ENCODE data around the gene FBXW8.

Gene FBXW8

DNA sequence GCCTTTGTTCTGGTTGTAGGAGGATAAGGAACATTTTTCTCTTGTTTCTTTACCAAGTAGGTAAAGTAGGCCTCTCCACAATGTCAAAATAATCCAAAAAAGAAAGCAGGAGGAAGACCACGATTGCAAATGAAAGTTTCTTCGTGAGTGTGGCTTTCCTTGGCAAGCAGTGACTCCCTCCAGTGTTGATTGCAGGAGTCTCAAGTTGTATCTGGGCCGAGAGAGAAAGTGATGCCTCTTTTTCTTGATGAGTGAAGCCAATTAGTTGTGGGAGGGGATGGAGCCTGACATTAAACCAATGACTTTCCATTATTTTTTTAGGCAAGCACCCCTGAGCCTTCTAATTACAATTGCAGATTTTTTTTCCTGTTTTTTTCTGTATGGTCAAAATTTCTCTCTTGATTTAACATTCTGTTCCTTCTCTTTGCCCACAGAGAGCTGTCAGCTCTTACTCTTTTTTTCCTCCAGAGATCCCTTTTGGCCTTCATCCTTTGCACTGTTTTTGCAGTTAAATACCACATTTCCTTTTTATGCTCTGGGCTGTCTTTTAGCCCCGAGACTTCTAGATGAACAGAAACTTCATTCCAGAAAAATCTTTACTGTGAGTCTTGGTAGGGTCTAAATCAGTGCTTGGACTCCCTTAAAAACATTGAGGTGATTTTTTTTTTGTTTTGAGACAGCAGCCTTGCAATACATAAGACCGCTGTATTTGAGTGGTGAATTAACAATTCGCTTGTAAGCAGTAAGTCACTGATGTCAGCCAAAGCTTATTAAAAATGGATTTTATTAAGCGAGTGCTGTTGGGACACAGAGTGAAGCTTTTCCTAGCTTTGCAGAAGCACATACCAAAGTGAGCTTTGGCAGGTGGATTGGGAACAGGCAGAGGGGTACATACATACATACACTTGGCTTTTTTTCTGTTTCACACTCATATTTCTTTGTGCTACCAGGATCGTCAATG lies 15.8 kb downstream of the FBXW8 start:
- no peak for DNase-seq (ENCODE audit: low read depth)

DNA sequence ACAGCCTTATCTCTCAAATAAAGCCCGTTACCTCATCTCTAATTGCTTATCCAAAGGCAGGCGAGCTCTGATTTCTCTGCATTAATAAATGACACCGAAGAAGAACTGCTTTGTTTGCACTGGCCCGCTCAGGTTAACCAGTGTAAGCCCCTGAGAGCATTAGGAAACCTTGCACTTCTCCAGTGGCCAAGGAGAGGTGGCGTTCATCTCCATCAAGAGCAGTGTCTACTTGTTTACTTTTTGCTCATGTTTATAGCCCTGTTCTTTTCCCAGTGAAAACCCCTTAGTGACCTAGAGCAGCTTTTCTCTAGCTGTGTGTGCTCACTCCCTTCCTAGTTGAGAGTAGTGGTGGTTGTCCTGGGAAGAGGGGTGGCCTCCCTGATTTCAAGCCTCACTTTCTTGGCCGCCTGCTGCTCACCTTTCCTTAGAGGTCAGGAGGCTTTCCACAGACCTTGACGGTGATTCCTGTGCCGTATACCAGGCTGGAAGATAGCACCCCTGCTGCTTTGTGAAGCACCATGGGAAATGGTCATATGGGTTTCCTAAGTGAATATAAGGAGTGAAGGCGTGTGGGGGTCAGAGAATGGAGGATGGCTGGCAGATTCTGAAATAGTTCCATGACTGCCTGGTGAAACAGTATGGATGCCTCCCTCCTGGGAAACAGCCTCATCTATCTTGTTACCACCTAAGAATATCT lies 16.6 kb downstream of the FBXW8 start:
- no peak for DNase-seq (ENCODE audit: low read depth)

DNA sequence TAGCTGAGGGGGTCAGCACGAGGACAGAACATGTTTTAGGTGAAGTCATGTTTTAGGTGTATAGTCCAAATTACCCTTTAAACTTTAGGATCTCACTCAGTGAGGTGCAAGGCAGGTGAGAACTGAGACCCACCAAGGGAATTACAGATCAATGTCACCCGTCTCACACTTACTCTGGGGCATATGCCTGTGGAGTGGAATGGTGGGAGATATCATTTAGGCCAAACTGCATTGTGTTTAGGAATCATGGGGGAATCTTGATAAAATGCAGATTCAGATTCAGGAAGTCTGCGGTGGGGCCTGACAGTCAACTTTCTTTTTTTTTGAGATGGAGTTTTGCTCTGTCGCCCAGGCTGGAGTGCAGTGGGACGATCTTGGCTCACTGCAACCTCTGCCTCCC lies 17.8 kb downstream of the FBXW8 start:
- no peak for DNase-seq (ENCODE audit: low read depth)

DNA sequence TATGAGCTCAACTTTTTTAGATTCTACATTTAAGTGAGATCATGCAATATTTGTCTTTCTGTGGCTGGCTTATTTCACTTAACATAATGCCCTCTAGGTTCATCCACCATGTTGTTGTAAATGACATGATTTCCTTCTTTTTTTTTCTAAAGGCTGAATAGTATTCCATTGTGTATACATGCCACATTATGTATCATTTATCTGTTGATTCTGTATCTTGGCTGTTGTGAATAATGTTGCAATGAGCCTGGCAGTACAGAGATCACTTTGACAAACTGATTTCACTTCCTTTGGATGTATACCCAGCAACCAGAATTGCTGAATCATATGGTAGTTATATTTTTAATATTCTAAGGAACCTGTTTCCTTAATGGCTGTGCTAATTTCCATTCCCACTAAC lies 19.1 kb downstream of the FBXW8 start:
- DNase-seq (ENCODE audit: low read depth): no peak

DNA sequence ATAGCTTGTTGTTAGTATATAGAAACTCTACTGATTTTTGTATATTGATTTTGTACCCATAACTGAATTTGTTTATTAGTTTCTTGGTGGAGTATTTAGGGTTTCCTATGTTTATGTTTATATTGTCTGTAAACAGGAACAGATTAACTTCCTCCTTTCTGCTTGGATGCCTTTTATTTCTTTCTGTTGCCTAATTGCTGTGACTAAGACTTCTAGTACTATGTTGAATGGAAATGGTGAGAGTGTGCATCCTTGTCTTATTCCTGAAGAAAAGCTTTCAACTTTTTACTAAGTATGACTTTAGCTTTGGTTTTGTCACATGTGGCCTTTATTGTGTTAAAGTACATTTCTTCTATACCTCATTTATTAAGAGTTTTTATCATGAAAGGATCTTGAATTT lies 20.9 kb downstream of the FBXW8 start:
- DNase-seq (ENCODE audit: low read depth): no peak

DNA sequence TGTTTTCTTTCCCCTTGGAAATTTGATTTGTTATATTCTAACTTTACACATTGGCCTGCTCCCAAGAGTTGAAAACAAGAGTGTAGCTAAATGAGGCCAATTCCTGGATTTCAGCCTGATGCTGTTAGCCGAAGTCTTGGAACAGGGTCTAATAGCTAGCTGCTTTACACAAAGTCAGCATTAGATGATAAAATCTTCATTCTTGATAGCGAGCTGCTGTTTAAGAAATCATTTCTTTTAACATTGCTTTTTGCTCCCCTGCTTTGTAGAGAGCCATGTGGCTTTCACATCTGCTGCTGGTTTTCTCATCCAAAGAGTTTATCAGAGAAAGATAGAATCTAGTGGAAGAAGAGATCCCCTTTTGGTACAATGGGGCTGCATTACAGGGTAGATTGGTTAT lies 22.3 kb downstream of the FBXW8 start:
- no peak for DNase-seq (ENCODE audit: low read depth)

DNA sequence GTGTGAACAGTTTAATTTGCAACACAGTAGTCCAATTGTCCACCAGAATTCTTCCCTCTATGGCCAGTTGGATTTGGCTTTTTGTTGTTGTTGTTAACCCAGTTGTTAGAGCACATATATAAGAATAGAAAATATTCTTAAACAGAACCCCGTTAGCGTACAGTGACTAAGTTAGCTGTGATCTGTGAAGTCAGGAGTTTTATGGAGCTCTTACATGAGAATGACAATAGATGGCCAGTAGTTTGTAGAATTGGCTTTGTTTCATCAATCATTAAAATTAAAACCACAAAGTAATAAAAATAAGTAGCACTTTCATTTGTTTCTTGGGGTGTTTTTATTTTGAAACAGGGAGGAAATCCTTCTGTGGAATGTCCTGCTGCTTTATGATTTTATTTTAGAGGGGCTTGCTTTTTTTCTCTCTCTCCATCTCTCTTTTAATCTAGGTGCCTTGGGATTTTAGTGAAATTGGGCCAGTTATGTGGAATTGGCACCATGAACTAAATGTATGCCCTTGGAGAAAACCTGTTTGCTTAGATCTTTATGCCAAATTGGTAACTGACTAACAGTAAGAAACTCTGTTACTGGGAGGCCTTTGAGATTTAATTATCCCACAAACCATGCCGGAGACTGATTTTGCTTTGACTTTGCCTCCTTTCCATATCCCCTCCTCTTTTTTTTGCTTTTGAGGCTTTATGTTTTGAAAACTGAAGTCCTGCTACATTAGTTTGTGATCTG lies 22.9 kb downstream of the FBXW8 start:
- no peak for DNase-seq (ENCODE audit: low read depth)

DNA sequence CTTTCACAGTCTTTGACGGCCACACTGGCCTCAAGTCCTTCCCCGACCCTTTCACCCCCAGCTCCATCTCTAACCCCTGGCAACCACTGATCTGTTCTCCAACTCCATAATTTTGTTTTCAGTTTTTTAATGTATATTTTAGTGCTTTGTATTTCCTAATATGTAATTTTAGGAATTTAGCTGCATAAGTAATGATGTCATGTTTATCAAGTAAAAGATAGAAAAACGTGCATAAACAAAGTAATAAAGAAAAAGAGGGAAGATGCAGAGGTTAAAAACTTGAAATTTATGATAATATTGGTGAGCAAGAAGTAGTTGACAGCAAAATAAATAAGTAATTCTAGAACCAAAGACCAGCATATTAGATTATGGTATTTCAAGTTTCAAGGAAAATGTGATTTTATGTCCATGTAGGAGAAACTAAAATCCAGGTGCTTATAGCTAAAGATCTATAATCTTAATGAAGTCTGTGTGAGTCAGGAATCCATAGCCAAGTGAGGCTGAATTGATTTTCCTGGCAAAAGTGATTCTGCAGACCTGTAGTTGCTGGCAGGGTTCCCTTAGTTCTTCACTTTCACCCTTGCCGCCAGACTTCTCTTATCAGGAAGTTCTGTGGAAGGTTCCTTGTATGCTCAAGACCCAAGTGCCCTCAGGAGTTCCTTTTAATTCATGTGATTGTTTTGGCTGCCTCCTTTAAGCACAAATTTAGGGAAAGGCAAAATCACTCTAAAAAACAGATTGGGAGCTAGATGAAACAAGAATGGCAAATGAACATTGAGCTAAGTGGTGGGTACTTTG lies 24.4 kb downstream of the FBXW8 start:
- no peak for DNase-seq (ENCODE audit: low read depth)

DNA sequence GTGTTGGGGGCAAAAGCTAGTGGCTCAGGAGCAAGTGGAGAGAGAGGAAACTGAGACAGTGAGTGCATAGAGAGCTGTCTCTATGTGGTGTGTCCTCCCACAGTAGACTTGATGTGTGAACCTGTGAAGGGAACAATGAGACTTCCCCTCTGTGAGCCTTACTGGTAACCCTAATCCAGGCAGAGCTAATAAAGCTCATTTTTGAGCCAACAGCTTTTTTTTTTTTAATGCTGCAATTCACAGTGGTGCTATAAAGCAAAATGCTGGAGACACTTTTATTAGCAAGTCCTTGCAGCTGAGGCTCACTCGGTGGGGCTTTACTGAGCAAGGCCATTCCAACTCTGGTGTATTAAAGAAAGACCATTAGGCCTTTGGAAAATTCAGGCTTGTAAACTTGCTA lies 26.9 kb downstream of the FBXW8 start:
- DNase-seq (ENCODE audit: low read depth): no peak

DNA sequence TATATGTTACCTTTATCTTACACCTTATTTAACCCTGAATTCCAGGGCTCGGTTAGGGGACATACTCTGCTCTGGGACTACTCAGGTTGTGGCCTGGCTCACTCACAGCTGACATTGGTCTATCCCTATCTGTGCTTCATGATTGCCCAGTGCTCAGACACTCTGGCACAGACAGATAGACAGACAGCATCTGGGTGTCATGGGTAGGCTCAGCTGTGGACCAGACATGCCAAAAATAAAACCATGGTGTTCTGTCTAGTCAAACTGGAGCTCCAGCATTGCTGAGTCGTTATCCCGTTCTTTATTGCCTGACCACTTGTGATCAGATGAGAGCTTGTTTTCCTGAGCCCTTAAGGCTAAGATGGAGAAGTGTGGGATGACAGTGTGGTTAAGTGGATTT lies 29.0 kb downstream of the FBXW8 start:
- no peak for DNase-seq (ENCODE audit: low read depth)

DNA sequence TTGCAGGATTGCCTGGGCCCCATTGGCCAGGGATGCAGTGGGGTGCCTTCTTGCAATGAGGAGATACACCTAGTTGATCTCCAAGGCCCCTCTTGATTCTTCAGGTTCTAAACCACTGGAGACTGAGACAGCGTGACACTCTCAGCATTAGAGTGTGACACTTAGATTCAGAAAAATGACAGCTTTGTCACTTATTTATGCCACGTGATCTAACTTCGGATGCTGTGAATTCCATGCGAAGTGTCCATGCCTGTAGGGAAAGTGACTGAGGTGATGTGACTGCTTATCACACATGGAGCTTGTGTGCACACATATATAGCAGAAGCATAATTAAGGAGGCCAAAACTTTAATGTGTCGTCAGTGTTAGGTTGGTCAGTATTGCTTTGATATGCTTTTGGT lies 30.4 kb downstream of the FBXW8 start:
- no peak for DNase-seq (ENCODE audit: low read depth)

DNA sequence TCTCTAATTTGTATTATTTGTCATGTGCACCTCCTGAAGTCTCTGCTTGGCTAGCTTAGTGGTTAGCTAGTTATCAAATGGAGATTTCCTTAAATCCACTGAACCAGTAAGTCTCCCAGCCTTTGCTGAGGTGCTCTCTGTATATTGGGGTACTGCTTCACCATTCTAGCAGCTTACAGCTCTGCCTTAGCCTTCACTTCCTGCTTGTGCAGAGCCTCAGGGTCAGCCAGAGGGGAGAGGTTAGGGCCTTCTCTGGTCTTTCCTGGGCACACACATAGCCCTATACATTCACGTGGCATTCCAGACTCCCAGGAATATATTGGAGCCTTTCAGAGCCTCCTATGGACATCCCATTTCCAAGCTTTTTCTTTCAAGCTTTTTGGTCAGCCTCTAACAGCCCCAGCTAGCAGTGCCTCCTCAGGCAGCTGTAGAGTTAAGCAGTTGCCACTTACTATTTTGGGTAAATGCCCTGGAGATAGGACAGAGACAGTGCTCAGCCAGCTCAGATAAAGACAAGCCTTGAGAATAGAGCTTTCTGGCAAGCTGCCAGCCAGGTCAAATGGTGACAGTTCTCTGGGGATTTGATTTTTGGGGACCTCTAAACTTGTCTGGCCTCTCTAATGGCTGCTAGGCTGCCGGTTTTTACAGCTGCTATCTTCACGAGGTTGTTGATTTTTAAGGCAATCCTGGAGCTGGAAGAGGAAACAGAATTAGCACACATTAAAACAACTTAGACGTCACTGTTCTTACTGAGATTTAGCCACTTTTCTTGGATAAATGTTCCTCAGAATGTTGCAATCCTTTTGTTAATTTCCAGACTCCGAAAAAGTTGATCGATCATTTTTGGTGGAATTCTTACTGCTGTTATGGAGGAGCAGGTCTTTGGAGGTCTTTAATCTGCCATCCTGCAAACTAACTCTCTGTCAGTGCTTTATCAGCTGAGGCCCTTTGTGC lies 32.9 kb downstream of the FBXW8 start:
- no peak for DNase-seq (ENCODE audit: low read depth)

DNA sequence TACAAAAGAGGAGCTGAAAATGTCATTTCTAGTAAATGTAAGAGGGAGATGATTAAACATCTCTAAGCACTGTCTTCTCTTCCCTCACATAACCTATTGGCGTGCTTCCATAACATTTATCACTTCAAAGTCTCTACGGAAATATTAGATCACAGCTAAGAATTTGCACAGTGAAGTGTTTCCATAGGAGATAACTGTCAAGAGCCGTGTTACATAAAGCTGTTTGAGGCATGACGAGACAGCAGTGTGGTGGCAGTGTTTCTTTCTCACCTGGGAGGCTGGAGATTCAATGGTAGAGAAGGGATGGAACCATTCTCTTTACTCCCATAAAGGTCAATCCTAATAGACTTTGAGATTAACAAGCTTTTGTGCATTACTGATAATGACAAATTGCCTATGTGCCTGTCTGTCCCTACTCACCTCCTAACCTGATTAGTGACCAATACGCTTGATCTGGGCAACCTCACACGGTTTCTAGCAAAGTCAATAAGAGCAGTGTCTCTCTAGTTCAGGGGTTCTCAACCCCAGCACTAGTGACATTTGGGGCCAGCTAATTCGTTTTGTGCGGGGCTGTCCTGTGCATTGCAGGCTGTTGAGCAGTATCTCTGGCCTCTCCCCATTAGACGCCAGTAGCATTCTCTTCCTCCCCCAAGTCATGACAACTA lies 35.3 kb downstream of the FBXW8 start:
- no peak for DNase-seq (ENCODE audit: low read depth)

DNA sequence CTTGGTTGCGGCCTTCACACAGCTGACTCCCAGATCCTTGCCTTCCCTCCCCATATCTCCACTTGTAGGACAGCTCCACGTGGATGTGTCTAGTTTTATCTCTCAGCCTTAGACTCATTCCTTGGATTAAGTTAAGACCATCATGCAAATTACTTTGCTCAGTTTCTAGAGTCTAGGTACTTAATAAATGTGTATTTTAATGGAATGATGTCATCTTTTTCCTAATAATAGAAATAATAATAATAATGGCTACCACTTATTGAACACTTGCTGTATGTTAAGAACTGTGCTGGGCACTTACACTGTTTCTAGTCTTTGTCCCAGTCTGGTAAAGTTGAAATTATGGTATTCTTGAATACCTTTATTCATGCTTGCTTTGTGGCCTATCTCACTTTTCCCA lies 37.5 kb downstream of the FBXW8 start:
- DNase-seq (ENCODE audit: low read depth): no peak

DNA sequence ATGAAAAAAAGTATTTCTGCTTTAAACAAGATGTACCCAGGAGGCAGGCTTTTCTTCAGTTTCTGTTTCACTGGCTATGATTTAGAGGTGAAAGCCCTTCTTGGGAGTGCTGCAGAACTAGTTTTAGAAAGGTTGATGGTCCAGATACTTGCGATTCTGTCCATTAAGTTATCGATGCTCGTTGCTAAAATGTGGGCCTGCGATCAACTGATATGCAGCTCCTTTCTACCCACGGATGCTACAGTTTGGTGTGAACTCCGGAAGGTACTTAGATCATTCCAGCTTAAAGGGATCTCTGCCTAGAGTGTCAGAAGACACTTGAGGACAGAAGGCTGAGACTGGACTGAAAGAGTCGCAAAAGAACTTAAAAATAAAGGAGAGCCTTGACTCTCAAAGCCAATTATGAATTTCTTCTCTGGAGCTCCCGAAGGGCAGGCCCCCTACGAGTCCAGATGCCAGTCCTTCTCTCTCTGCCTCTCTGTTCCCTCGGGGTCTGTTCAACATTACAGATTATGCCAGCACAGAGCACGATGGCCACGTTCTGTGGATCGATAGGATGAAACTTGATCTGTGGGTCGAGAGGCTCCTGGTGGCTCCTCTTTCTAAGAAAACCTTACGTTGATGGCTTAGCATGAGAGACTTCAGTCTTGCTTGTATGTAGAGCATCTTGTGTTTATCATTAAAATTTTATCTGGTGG lies 40.0 kb downstream of the FBXW8 start:
- DNase-seq (ENCODE audit: low read depth): no peak

DNA sequence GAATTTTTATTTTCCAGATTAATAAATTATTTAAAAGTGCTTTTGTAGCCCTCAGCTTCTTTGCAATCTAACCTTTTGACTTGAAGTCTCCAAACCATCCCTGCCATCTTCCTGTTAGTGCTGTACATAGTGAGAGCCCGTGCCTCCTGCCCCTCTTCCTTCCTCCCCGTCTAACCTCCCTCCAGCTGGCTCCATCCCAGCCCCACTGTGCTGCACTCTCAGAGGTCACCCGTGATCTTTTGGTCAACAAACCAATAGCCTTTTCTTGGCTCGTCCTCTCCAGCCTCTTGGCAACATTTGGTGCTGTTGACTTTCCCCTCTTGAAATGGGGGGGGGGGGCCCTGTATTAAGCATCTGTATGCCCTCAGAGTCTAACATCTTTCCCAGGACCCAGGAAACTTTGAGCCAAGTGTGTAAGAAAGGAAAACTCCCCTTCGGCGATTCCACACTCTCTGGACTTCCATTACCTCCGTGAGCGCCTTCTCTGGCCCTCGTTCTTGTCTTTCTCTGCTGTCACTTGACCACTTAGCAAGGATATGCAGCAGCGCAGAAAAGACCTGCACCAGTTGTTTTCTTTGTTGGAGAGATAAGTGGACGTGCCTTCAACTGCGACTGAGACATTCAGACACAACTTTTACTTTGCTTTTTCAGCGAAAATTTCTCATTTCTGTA lies 44.1 kb downstream of the FBXW8 start:
- no peak for DNase-seq (ENCODE audit: low read depth)

DNA sequence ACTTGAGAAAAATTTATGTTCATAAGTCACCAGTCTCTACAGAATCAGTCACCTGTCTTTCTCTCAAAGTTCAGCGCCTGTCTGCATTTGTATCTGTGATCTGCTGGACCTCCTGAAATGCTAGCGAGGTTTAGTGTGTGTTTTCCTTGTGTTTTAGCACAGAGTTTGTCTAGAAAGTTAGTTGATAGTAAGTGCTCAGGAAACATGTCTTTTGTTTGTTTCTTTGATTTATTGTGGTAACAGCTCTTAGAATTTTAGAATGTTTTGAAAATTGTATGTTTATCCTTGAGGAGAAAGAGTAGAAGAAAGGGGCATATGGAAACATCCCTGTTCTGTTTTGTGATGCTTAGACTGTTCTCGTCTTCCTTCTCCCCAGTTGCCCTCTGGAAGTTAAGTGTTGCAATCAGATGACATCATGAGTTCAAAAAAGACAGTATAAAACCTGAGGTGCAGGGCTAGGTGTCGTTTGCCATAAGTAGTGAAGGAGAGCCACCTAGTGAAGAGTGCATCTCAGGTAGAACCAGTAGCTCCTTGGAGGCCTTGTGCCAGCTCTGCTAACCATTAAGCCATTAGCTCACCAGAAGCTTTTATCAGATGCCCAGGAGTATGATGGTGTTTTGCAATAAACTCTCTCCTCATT lies 44.8 kb downstream of the FBXW8 start:
- DNase-seq (ENCODE audit: low read depth): no peak

DNA sequence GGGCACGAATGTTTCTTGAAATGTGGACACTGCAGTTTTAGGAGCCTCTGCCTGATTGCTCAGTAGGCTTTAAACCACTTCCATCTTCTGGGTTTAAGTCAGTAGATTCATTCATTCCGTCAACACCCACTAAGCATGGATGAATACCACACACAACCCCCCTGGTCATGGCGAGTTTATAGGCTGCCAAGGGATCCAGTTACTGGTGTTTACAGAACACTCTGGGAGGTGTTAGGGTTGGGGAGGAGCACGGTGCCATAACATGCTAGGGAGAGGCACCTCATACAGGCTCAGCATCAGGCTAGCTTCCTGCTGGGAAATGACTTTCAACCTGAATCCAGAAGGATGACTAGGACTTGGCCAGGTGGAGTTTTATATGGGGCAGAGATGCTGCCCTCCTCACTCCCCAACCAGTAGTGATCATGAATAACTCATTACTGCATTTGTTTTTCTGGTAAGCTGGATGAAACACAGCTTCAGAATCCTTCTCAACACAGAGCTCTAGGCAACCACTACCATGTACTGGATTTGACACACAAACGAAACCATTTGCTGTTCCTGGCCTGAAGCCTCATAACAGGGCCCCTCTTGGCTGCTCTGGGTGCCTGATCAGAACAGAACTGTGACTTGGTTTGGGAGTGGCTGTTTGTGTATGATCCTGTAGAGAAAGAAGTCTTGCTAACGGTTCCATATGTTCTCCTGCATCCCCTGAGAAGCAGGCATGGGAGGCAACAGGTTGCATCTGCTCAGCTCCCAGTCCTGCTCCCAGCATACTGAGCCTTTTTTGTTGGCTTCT lies 47.9 kb downstream of the FBXW8 start:
- no peak for DNase-seq (ENCODE audit: low read depth)

Data from activated T-cell treated with anti-CD3 and anti-CD28 coated beads for 24 hours (primary cell).